WERI-Rb-1 (cell line): ENCODE measurements around the gene C10orf95.
A peak's percentile ranks its signal among the peaks of the same experiment; 100 is the strongest.

Source experiments
- DNase-seq: peaks from one replicate; pipeline ENCODE4 v3.0.0-alpha.2; 2020
- H3K27ac ChIP-seq: fragments of 250-450 bp; sonication (Bioruptor Pico); 2 replicates; pipeline ENCODE4 v1.5.1; 2020; ENCODE audit warnings: mild to moderate bottlenecking, moderate library complexity
- H3K27me3 ChIP-seq: fragments of 250-450 bp; sonication (Bioruptor Pico); 2 replicates; pipeline ENCODE4 v1.5.1; 2021; ENCODE audit warnings: mild to moderate bottlenecking, low read depth, moderate library complexity; ENCODE audit not compliant: insufficient read depth, severe bottlenecking
- H3K36me3 ChIP-seq: fragments of 250-450 bp; sonication (Bioruptor Pico); 2 replicates; pipeline ENCODE4 v1.5.1; 2020; ENCODE audit warnings: mild to moderate bottlenecking, moderate library complexity
- H3K4me3 ChIP-seq: 2 replicates; pipeline ENCODE4 v1.5.1; 2011; ENCODE audit warnings: low read depth, mild to moderate bottlenecking, control low read depth, low read length
- H3K9me3 ChIP-seq: fragments of 250-450 bp; sonication (Bioruptor Pico); 2 replicates; pipeline ENCODE4 v1.5.1; 2021; ENCODE audit warnings: mild to moderate bottlenecking, moderate library complexity; ENCODE audit not compliant: severe bottlenecking
- CTCF ChIP-seq: IDR thresholded peaks from 2 replicates; pipeline ENCODE4 v1.5.1; 2011; ENCODE audit warnings: low read depth, mild to moderate bottlenecking, control low read depth, inconsistent platforms, low read length

C10orf95 gene

GRCh38 chr10:102467971-102468438, 16.7 kb upstream of the C10orf95 start:
- TF ChIP-seq CTCF = no peak
- Histone ChIP-seq H3K27me3 (no peaks in the 10 kb centered on the region), H3K27ac (no peak overlapping the region), H3K36me3 (peaks cover 16% of the 10 kb centered on the region), H3K4me3 (no peak overlapping the region), H3K9me3 (no peaks in the 10 kb centered on the region)
- no peak for DNase-seq

- no peak overlapping the region for H3K27ac ChIP-seq
- H3K36me3 ChIP-seq = peaks cover 14% of the 10 kb centered on the region
- no peaks in the 10 kb centered on the region for H3K27me3 ChIP-seq
- no peaks in the 10 kb centered on the region for H3K9me3 ChIP-seq
- H3K4me3 ChIP-seq = no peak overlapping the region
- no peak for DNase-seq
- no peak for TF ChIP-seq CTCF
Observed at GRCh38 chr10:102467318-102467717, 16.0 kb upstream of the C10orf95 start.

- Histone ChIP-seq H3K27ac (no peak overlapping the region), H3K4me3 (no peak overlapping the region), H3K27me3 (no peaks in the 10 kb centered on the region), H3K9me3 (no peaks in the 10 kb centered on the region), H3K36me3 (peaks cover 10% of the 10 kb centered on the region)
- no peak for DNase-seq
- TF ChIP-seq CTCF = no peak
Observed at GRCh38 chr10:102465466-102465865, 14.1 kb upstream of the C10orf95 start.

- H3K27ac ChIP-seq = no peak overlapping the region
- no peak for TF ChIP-seq CTCF
- no peaks in the 10 kb centered on the region for H3K27me3 ChIP-seq
- peaks cover 6% of the 10 kb centered on the region for H3K36me3 ChIP-seq
- DNase-seq = no peak
- no peak overlapping the region for H3K4me3 ChIP-seq
- no peaks in the 10 kb centered on the region for H3K9me3 ChIP-seq
Observed at GRCh38 chr10:102463983-102464382, 12.6 kb upstream of the C10orf95 start.

GRCh38 chr10:102462512-102463054, 11.2 kb upstream of the C10orf95 start:
- DNase-seq = peak; percentile 44
- no peaks in the 10 kb centered on the region for H3K9me3 ChIP-seq
- H3K27me3 ChIP-seq = no peaks in the 10 kb centered on the region
- H3K27ac ChIP-seq = peak overlapping the region; percentile 92
- peaks cover 4% of the 10 kb centered on the region for H3K36me3 ChIP-seq
- no peak for TF ChIP-seq CTCF
- H3K4me3 ChIP-seq = no peak overlapping the region
